Activated CD8-positive, alpha-beta T cell treated with anti-CD3 and anti-CD28 coated beads for 36 hours (primary cell): Measurements from ENCODE around the gene LIMS4. TPM values are rescaled to one million over a fixed set of nuclear protein-coding genes. Genes with fewer than 3 reads are reported as not detected.
"Not testable (repeated sequence)": the region's sequence is repeated elsewhere in the genome, so short reads cannot be mapped to it uniquely, and the experiment has no call there.

ENCODE experiments used
- ATAC-seq: fragments of 200-7000 bp; cut with Tn5 transposase; one replicate; pipeline ENCODE4 v1.10.0; 2021; ENCODE audit warnings: mild to moderate bottlenecking, moderate library complexity
- CTCF ChIA-PET: fragments of 350-600 bp; sonication (Branson Sonifier 250); formaldehyde crosslinking; loops from one replicate; lab custom pipeline; 2021; ENCODE audit warnings: antibody characterized with exemption; lab: Charles Lee
- POLR2A ChIA-PET: fragments of 350-600 bp; sonication (Branson Sonifier 250); formaldehyde crosslinking; loops from one replicate; lab custom pipeline; 2021; ENCODE audit warnings: antibody characterized with exemption; lab: Charles Lee
- DNase-seq: peaks from one replicate; pipeline ENCODE4 v3.0.0-alpha.2; 2020
- H3K27ac Mint-ChIP-seq: one replicate; pipeline ENCODE4 v1.8.0; 2021; ENCODE audit warnings: mild to moderate bottlenecking, mixed read lengths
- H3K27me3 Mint-ChIP-seq: one replicate; pipeline ENCODE4 v1.8.0; 2021; ENCODE audit warnings: mixed read lengths
- H3K36me3 Mint-ChIP-seq: one replicate; pipeline ENCODE4 v1.8.0; 2021; ENCODE audit warnings: low read depth, mixed read lengths
- H3K4me1 Mint-ChIP-seq: one replicate; pipeline ENCODE4 v1.8.0; 2021; ENCODE audit warnings: low read depth, mixed read lengths
- H3K4me3 Mint-ChIP-seq: one replicate; pipeline ENCODE4 v1.8.0; 2021; ENCODE audit warnings: mild to moderate bottlenecking, moderate library complexity, mixed read lengths
- H3K9me3 Mint-ChIP-seq: one replicate; pipeline ENCODE4 v1.8.0; 2021; ENCODE audit warnings: mixed read lengths
- intact Hi-C: fragments of 100-400 bp; cut with micrococcal nuclease; formaldehyde crosslinking; loops from one replicate; pipeline ENCODE4 v1.10.0; 2022
- total RNA-seq, 2 experiments: library from RNA; stranded (reverse); gene quantifications; one replicate each; pipeline ENCODE4 v1.2.3, GENCODE V29; 2021

The LIMS4 gene
- total RNA-seq, 2 experiments from 2014 or later: 0.74 to 0.83 TPM

- ATAC-seq, POLR2A ChIA-PET, H3K4me3 Mint-ChIP-seq, H3K9me3 Mint-ChIP-seq, H3K27me3 Mint-ChIP-seq, H3K36me3 Mint-ChIP-seq, H3K4me1 Mint-ChIP-seq, CTCF ChIA-PET, H3K27ac Mint-ChIP-seq, intact Hi-C loops, DNase-seq: not testable (repeated sequence)
These were observed 26.0 kb downstream of the LIMS4 start for GRCh38 chr2:110446644-110447043.

GRCh38 chr2:110443305-110444005, 29.2 kb downstream of the LIMS4 start:
- H3K27ac Mint-ChIP-seq, CTCF ChIA-PET, H3K36me3 Mint-ChIP-seq, H3K4me3 Mint-ChIP-seq, H3K9me3 Mint-ChIP-seq, H3K27me3 Mint-ChIP-seq, ATAC-seq, DNase-seq, intact Hi-C loops, POLR2A ChIA-PET, H3K4me1 Mint-ChIP-seq: not testable (repeated sequence)

- intact Hi-C loops, H3K36me3 Mint-ChIP-seq, H3K27me3 Mint-ChIP-seq, CTCF ChIA-PET, H3K4me3 Mint-ChIP-seq, ATAC-seq, H3K4me1 Mint-ChIP-seq, DNase-seq, POLR2A ChIA-PET, H3K27ac Mint-ChIP-seq, H3K9me3 Mint-ChIP-seq: not testable (repeated sequence)
These were observed 30.7 kb downstream of the LIMS4 start for GRCh38 chr2:110441905-110442304.

DNA sequence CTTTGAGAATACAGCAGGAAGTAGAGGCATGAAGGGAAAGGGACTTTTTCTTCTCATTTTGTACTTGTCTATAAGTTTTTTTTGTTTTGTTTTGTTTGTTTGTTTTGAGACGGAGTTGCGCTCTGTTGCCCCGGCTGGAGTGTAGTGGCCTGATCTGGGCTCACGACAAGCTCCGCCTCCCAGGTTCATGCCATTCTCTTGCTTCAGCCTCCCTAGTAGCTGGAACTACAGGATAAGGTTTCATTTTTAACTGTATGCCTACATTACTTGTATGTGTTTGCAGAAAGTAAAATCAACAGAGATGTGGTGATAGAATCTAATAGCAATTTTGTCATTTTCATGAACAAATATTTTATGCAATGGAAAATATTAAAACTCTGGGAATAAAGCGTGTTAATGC, 38.1 kb downstream of the LIMS4 start:
- H3K27me3 Mint-ChIP-seq, H3K4me3 Mint-ChIP-seq, ATAC-seq, POLR2A ChIA-PET, H3K27ac Mint-ChIP-seq, CTCF ChIA-PET, H3K4me1 Mint-ChIP-seq, intact Hi-C loops, DNase-seq, H3K36me3 Mint-ChIP-seq, H3K9me3 Mint-ChIP-seq: not testable (repeated sequence)

DNA sequence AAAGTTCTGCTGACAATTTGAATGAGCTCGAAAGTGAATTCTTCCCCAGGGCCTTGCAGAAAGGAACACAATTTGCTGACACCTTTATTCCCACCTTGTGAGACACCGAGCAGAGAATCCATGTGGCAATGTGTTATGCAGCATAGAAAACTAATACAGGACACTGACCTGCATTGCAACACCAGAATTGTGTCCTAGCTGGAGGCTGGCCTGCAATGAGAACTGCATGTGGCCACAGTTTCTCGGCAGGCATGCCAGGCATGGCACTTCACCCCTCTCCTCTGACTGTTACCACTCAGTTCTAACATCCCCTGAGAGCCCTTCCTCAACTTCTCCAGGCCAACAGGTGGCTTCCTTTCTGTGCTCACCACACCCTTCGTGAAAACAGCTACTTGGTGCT, 46.9 kb downstream of the LIMS4 start:
- intact Hi-C loops, H3K36me3 Mint-ChIP-seq, DNase-seq, ATAC-seq, POLR2A ChIA-PET, H3K4me1 Mint-ChIP-seq, H3K27ac Mint-ChIP-seq, H3K27me3 Mint-ChIP-seq, H3K9me3 Mint-ChIP-seq, H3K4me3 Mint-ChIP-seq, CTCF ChIA-PET: not testable (repeated sequence)

- POLR2A ChIA-PET, DNase-seq, intact Hi-C loops, H3K36me3 Mint-ChIP-seq, CTCF ChIA-PET, H3K27ac Mint-ChIP-seq, ATAC-seq, H3K27me3 Mint-ChIP-seq, H3K9me3 Mint-ChIP-seq, H3K4me1 Mint-ChIP-seq, H3K4me3 Mint-ChIP-seq: not testable (repeated sequence)
These were observed 48.2 kb downstream of the LIMS4 start for GRCh38 chr2:110424421-110424820.

DNA sequence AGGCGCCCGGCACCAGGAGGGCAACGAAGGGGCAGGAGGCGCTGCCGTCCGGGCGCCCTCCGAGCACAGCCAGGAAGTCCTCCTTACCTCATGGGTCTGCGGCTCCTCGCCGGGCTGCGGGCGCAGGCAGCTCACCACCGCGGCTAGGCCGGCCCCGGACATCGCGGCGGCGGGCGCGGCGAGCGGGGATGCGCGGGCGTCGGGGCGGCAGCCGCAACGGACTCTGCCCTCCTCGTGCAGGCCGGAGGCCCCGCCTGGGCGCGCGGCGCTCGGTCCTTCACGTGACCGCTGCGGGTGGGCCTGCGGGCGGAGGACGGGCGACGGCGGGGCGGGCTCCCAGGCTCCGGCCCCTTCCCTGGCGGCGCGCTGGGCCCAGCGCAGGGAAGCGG, 49.0 kb downstream of the LIMS4 start:
- POLR2A ChIA-PET, H3K27ac Mint-ChIP-seq, H3K4me1 Mint-ChIP-seq, H3K36me3 Mint-ChIP-seq, CTCF ChIA-PET, H3K9me3 Mint-ChIP-seq, DNase-seq, H3K4me3 Mint-ChIP-seq, intact Hi-C loops, H3K27me3 Mint-ChIP-seq: not testable (repeated sequence)
- ATAC-seq: peak; percentile 49

GRCh38 chr2:110422852-110423573, 49.6 kb downstream of the LIMS4 start:
- H3K27ac Mint-ChIP-seq, intact Hi-C loops: not testable (repeated sequence)
- peak; percentile 37 for ATAC-seq

GRCh38 chr2:110420641-110421354, 51.8 kb downstream of the LIMS4 start:
- DNase-seq, POLR2A ChIA-PET, ATAC-seq, intact Hi-C loops, H3K27ac Mint-ChIP-seq, H3K27me3 Mint-ChIP-seq, H3K9me3 Mint-ChIP-seq, H3K4me3 Mint-ChIP-seq, CTCF ChIA-PET, H3K36me3 Mint-ChIP-seq, H3K4me1 Mint-ChIP-seq: not testable (repeated sequence)

More at GRCh38 chr2:110422852-110423573, 49.6 kb downstream of the LIMS4 start:
- H3K27me3 Mint-ChIP-seq, H3K9me3 Mint-ChIP-seq, H3K4me1 Mint-ChIP-seq, H3K4me3 Mint-ChIP-seq, CTCF ChIA-PET, POLR2A ChIA-PET, DNase-seq, H3K36me3 Mint-ChIP-seq: not testable (repeated sequence)

GRCh38 chr2:110407142-110407541, 65.5 kb downstream of the LIMS4 start:
- intact Hi-C loops, H3K4me1 Mint-ChIP-seq, DNase-seq, H3K36me3 Mint-ChIP-seq, H3K27ac Mint-ChIP-seq, H3K9me3 Mint-ChIP-seq, POLR2A ChIA-PET, H3K4me3 Mint-ChIP-seq, CTCF ChIA-PET, H3K27me3 Mint-ChIP-seq, ATAC-seq: not testable (repeated sequence)

GRCh38 chr2:110404988-110405387, 67.6 kb downstream of the LIMS4 start:
- CTCF ChIA-PET, H3K36me3 Mint-ChIP-seq, H3K4me3 Mint-ChIP-seq, H3K27ac Mint-ChIP-seq, ATAC-seq, H3K4me1 Mint-ChIP-seq, intact Hi-C loops, DNase-seq, H3K27me3 Mint-ChIP-seq, POLR2A ChIA-PET, H3K9me3 Mint-ChIP-seq: not testable (repeated sequence)
